GM19193 (cell line): ENCODE results near the gene SYT8.

ENCODE experiments used
- POLR2A ChIP-seq: IDR thresholded peaks from 4 replicates; pipeline ENCODE4 v1.6.1; 2011; ENCODE audit not compliant: insufficient read depth, insufficient read length; ENCODE audit errors: extremely low read depth

Gene SYT8

GRCh38 chr11:1854132-1854948 is 19.6 kb downstream of the SYT8 start:
- TF ChIP-seq POLR2A: peak; percentile 34

GRCh38 chr11:1854949-1855885 is 20.4 kb downstream of the SYT8 start:
- TF ChIP-seq POLR2A: peak; percentile 7

GRCh38 chr11:1855886-1856265 is 21.1 kb downstream of the SYT8 start:
- TF ChIP-seq POLR2A: no peak

GRCh38 chr11:1856306-1857005 is 21.7 kb downstream of the SYT8 start:
- no peak for TF ChIP-seq POLR2A

GRCh38 chr11:1857064-1857463 is 22.3 kb downstream of the SYT8 start:
- no peak for TF ChIP-seq POLR2A

- TF ChIP-seq POLR2A: no peak
Observed at GRCh38 chr11:1858154-1858553, 23.4 kb downstream of the SYT8 start.

- no peak for TF ChIP-seq POLR2A
Observed at GRCh38 chr11:1858576-1858975, 23.8 kb downstream of the SYT8 start.

- TF ChIP-seq POLR2A: no peak
Observed at GRCh38 chr11:1859004-1859403, 24.2 kb downstream of the SYT8 start.

- no peak for TF ChIP-seq POLR2A
Observed at GRCh38 chr11:1860108-1860507, 25.3 kb downstream of the SYT8 start.

- no peak for TF ChIP-seq POLR2A
Observed at GRCh38 chr11:1861435-1862411, 26.9 kb downstream of the SYT8 start.

GRCh38 chr11:1862588-1863351 is 28.0 kb downstream of the SYT8 start:
- no peak for TF ChIP-seq POLR2A

- TF ChIP-seq POLR2A: no peak
Observed at GRCh38 chr11:1863352-1864216, 28.8 kb downstream of the SYT8 start.

GRCh38 chr11:1864231-1864630 is 29.4 kb downstream of the SYT8 start:
- TF ChIP-seq POLR2A: no peak
